Activated CD4-positive, alpha-beta T cell treated with anti-CD3 and anti-CD28 coated beads, Interleukin-2, amount 10 ng/mL, durations not matched to agents 7 days and 5 days (primary cell): ENCODE results near the gene SERPINB2. TPM values are rescaled to one million over a fixed set of nuclear protein-coding genes. Genes with fewer than 3 reads are reported as not detected.

Experiments used
- CTCF ChIA-PET: fragments of 350-600 bp; sonication (Branson Sonifier 250); formaldehyde crosslinking; loops from one replicate; lab custom pipeline; 2021; ENCODE audit warnings: antibody characterized with exemption; lab: Charles Lee
- POLR2A ChIA-PET: fragments of 350-600 bp; sonication (Branson Sonifier 250); formaldehyde crosslinking; loops from one replicate; lab custom pipeline; 2021; ENCODE audit warnings: antibody characterized with exemption; lab: Charles Lee
- DNase-seq: peaks from one replicate; pipeline ENCODE4 v3.0.0-alpha.2; 2020
- H3K27ac Mint-ChIP-seq: one replicate; pipeline ENCODE4 v1.8.0; 2021; ENCODE audit warnings: mild to moderate bottlenecking, moderate library complexity, mixed read lengths
- H3K27me3 Mint-ChIP-seq: one replicate; pipeline ENCODE4 v1.8.0; 2021; ENCODE audit warnings: mixed read lengths
- H3K36me3 Mint-ChIP-seq: one replicate; pipeline ENCODE4 v1.8.0; 2021; ENCODE audit warnings: low read depth, mixed read lengths
- H3K4me1 Mint-ChIP-seq: one replicate; pipeline ENCODE4 v1.8.0; 2021; ENCODE audit warnings: mixed read lengths
- H3K4me3 Mint-ChIP-seq: one replicate; pipeline ENCODE4 v1.8.0; 2021; ENCODE audit warnings: mild to moderate bottlenecking, moderate library complexity, mixed read lengths
- H3K9me3 Mint-ChIP-seq: one replicate; pipeline ENCODE4 v1.8.0; 2021; ENCODE audit warnings: mixed read lengths
- total RNA-seq, 2 experiments: library from RNA; stranded (reverse); gene quantifications; one replicate each; pipeline ENCODE4 v1.2.3, GENCODE V29; 2021

SERPINB2 gene
- total RNA-seq, 2 experiments from 2014 or later: not detected

GRCh38 chr18:63894106-63894772 is 6.7 kb downstream of the SERPINB2 start:
- H3K4me1 Mint-ChIP-seq: no peaks in the 10 kb centered on the region
- no peaks in the 10 kb centered on the region for H3K36me3 Mint-ChIP-seq
- H3K27ac Mint-ChIP-seq: no peak overlapping the region
- H3K9me3 Mint-ChIP-seq: no peaks in the 10 kb centered on the region
- ChIA-PET CTCF (no interaction called here), POLR2A (no interaction called here)
- H3K27me3 Mint-ChIP-seq: peaks cover 3% of the 10 kb centered on the region
- no peak overlapping the region for H3K4me3 Mint-ChIP-seq
- DNase-seq: no peak

GRCh38 chr18:63895190-63895589 is 7.7 kb downstream of the SERPINB2 start:
- POLR2A ChIA-PET: no interaction called here
- H3K9me3 Mint-ChIP-seq: no peaks in the 10 kb centered on the region
- H3K36me3 Mint-ChIP-seq: no peaks in the 10 kb centered on the region
- no peak overlapping the region for H3K27ac Mint-ChIP-seq
- CTCF ChIA-PET: no interaction called here
- no peak overlapping the region for H3K4me3 Mint-ChIP-seq
- peaks cover 3% of the 10 kb centered on the region for H3K27me3 Mint-ChIP-seq
- H3K4me1 Mint-ChIP-seq: no peaks in the 10 kb centered on the region
- DNase-seq: no peak

- POLR2A ChIA-PET: no interaction called here
- Mint-ChIP-seq H3K4me1 (no peaks in the 10 kb centered on the region), H3K9me3 (no peaks in the 10 kb centered on the region), H3K4me3 (no peak overlapping the region), H3K36me3 (no peaks in the 10 kb centered on the region), H3K27me3 (peaks cover 9% of the 10 kb centered on the region), H3K27ac (no peak overlapping the region)
- no peak for DNase-seq
- CTCF ChIA-PET: no interaction called here
Measured at GRCh38 chr18:63897072-63897471, 9.6 kb downstream of the SERPINB2 start.

GRCh38 chr18:63899206-63899605 is 11.7 kb downstream of the SERPINB2 start:
- no peak overlapping the region for H3K4me3 Mint-ChIP-seq
- DNase-seq: no peak
- ChIA-PET CTCF (interaction anchor here (0.6 kb wide), 1 partner anchor 22 kb away, joined by 3 read pairs; no protein-coding TSS in a partner anchor), POLR2A (no interaction called here)
- no peaks in the 10 kb centered on the region for H3K36me3 Mint-ChIP-seq
- H3K4me1 Mint-ChIP-seq: no peaks in the 10 kb centered on the region
- H3K27ac Mint-ChIP-seq: no peak overlapping the region
- no peaks in the 10 kb centered on the region for H3K9me3 Mint-ChIP-seq
- peaks cover 11% of the 10 kb centered on the region for H3K27me3 Mint-ChIP-seq

- POLR2A ChIA-PET: no interaction called here
- CTCF ChIA-PET: interaction anchor here (1.4 kb wide), 1 partner anchor 13 kb away, joined by 3 read pairs; no protein-coding TSS in a partner anchor
- Mint-ChIP-seq H3K9me3 (no peaks in the 10 kb centered on the region), H3K27me3 (peaks cover 10% of the 10 kb centered on the region), H3K27ac (no peak overlapping the region), H3K4me1 (no peaks in the 10 kb centered on the region), H3K4me3 (no peak overlapping the region), H3K36me3 (no peaks in the 10 kb centered on the region)
- no peak for DNase-seq
Measured at GRCh38 chr18:63903851-63904570, 16.5 kb downstream of the SERPINB2 start.

- CTCF ChIA-PET: no interaction called here
- Mint-ChIP-seq H3K9me3 (no peaks in the 10 kb centered on the region), H3K36me3 (no peaks in the 10 kb centered on the region), H3K27ac (no peak overlapping the region), H3K4me3 (no peak overlapping the region), H3K4me1 (no peaks in the 10 kb centered on the region), H3K27me3 (peaks cover 10% of the 10 kb centered on the region)
- DNase-seq: no peak
- POLR2A ChIA-PET: no interaction called here
Measured at GRCh38 chr18:63904694-63905093, 17.2 kb downstream of the SERPINB2 start.

GRCh38 chr18:63905361-63905760 is 17.9 kb downstream of the SERPINB2 start:
- no peaks in the 10 kb centered on the region for H3K4me1 Mint-ChIP-seq
- POLR2A ChIA-PET: no interaction called here
- no peak for DNase-seq
- no peaks in the 10 kb centered on the region for H3K36me3 Mint-ChIP-seq
- CTCF ChIA-PET: no interaction called here
- H3K27me3 Mint-ChIP-seq: peaks cover 8% of the 10 kb centered on the region
- no peak overlapping the region for H3K4me3 Mint-ChIP-seq
- H3K27ac Mint-ChIP-seq: no peak overlapping the region
- no peaks in the 10 kb centered on the region for H3K9me3 Mint-ChIP-seq

GRCh38 chr18:63906056-63906455 is 18.6 kb downstream of the SERPINB2 start:
- no peaks in the 10 kb centered on the region for H3K4me1 Mint-ChIP-seq
- no peaks in the 10 kb centered on the region for H3K36me3 Mint-ChIP-seq
- no peak overlapping the region for H3K27ac Mint-ChIP-seq
- peaks cover 4% of the 10 kb centered on the region for H3K27me3 Mint-ChIP-seq
- H3K9me3 Mint-ChIP-seq: no peaks in the 10 kb centered on the region
- ChIA-PET POLR2A (no interaction called here), CTCF (no interaction called here)
- DNase-seq: no peak
- H3K4me3 Mint-ChIP-seq: no peak overlapping the region

- POLR2A ChIA-PET: no interaction called here
- H3K4me3 Mint-ChIP-seq: no peak within 1 kb of the TSS
- no peaks in the 10 kb centered on the region for H3K4me1 Mint-ChIP-seq
- H3K27ac Mint-ChIP-seq: no peak within 1 kb of the TSS
- CTCF ChIA-PET: interaction anchor here (0.8 kb wide), 1 partner anchor 11 kb away, joined by 3 read pairs; no protein-coding TSS in a partner anchor
- H3K36me3 Mint-ChIP-seq: no peaks in the 10 kb centered on the region
- H3K9me3 Mint-ChIP-seq: no peaks in the 10 kb centered on the region
- DNase-seq: no peak
- peaks cover 11% of the 10 kb centered on the region for H3K27me3 Mint-ChIP-seq
Measured at GRCh38 chr18:63907664-63908063, 20.2 kb downstream of the SERPINB2 start, which contains the start of gene SERPINB10. SERPINB10 (plus strand) TSS chr18:63907958; CDS start chr18:63915511, 7,553 bp downstream.

- no peak overlapping the region for H3K27ac Mint-ChIP-seq
- H3K9me3 Mint-ChIP-seq: no peaks in the 10 kb centered on the region
- peaks cover 16% of the 10 kb centered on the region for H3K27me3 Mint-ChIP-seq
- H3K36me3 Mint-ChIP-seq: no peaks in the 10 kb centered on the region
- DNase-seq: no peak
- no peak overlapping the region for H3K4me3 Mint-ChIP-seq
- no peaks in the 10 kb centered on the region for H3K4me1 Mint-ChIP-seq
- POLR2A ChIA-PET: no interaction called here
- CTCF ChIA-PET: interaction anchor here (0.6 to 1.8 kb wide), 3 partner anchors 9 to 1205 kb away, joined by 3 to 4 read pairs (median 3); no protein-coding TSS in a partner anchor
Measured at GRCh38 chr18:63908858-63909257, 21.4 kb downstream of the SERPINB2 start.

GRCh38 chr18:63909870-63910269 is 22.4 kb downstream of the SERPINB2 start:
- H3K4me1 Mint-ChIP-seq: no peaks in the 10 kb centered on the region

GRCh38 chr18:63917817-63918216 is 30.3 kb downstream of the SERPINB2 start:
- ChIA-PET POLR2A (no interaction called here), CTCF (interaction anchor here (1.3 kb wide), 1 partner anchor 10 kb away, joined by 3 read pairs; the partner anchor contains the start of gene SERPINB10)
- Mint-ChIP-seq H3K27me3 (peaks cover 27% of the 10 kb centered on the region), H3K9me3 (no peaks in the 10 kb centered on the region), H3K4me1 (no peaks in the 10 kb centered on the region), H3K27ac (no peak overlapping the region), H3K4me3 (no peak overlapping the region), H3K36me3 (no peaks in the 10 kb centered on the region)
- no peak for DNase-seq

More at GRCh38 chr18:63909870-63910269, 22.4 kb downstream of the SERPINB2 start:
- Mint-ChIP-seq H3K36me3 (no peaks in the 10 kb centered on the region), H3K4me3 (no peak overlapping the region), H3K27me3 (peaks cover 14% of the 10 kb centered on the region), H3K27ac (no peak overlapping the region), H3K9me3 (no peaks in the 10 kb centered on the region)
- no peak for DNase-seq
- ChIA-PET CTCF (interaction anchor here (1.8 kb wide), 1 partner anchor 26 kb away, joined by 4 read pairs; no protein-coding TSS in a partner anchor), POLR2A (no interaction called here)

GRCh38 chr18:63922049-63922448 is 34.5 kb downstream of the SERPINB2 start:
- Mint-ChIP-seq H3K9me3 (no peaks in the 10 kb centered on the region), H3K4me1 (no peaks in the 10 kb centered on the region), H3K27ac (no peak overlapping the region), H3K27me3 (peaks cover 25% of the 10 kb centered on the region), H3K4me3 (no peak overlapping the region), H3K36me3 (no peaks in the 10 kb centered on the region)
- ChIA-PET CTCF (interaction anchor here (1.0 kb wide), 1 partner anchor 14 kb away, joined by 3 read pairs; no protein-coding TSS in a partner anchor), POLR2A (no interaction called here)
- no peak for DNase-seq
